Hepatocyte (in vitro differentiated cells): Measurements from ENCODE around the gene MFSD6. TPM values are rescaled to one million over a fixed set of nuclear protein-coding genes. Genes with fewer than 3 reads are reported as not detected.

Experiments
- DNase-seq: peaks from one replicate; pipeline ENCODE4 v3.0.0-alpha.2; 2016; ENCODE audit warnings: low spot score
- H2AFZ ChIP-seq: fragments of 200-600 bp; sonication (generic); 2 replicates; pipeline ENCODE4 v1.6.0; 2016; ENCODE audit warnings: antibody characterized with exemption, mild to moderate bottlenecking
- H3K27ac ChIP-seq: fragments of 200-600 bp; sonication (generic); 2 replicates; pipeline ENCODE4 v1.5.1; 2016; ENCODE audit warnings: mild to moderate bottlenecking
- H3K27me3 ChIP-seq: fragments of 200-600 bp; sonication (generic); 2 replicates; pipeline ENCODE4 v1.6.1; 2016
- H3K36me3 ChIP-seq: fragments of 200-600 bp; sonication (generic); replicated peaks from 2 replicates; pipeline ENCODE4 v1.5.1; 2016; ENCODE audit warnings: low read depth; ENCODE audit not compliant: insufficient read depth
- H3K4me1 ChIP-seq: fragments of 200-600 bp; sonication (generic); 2 replicates; pipeline ENCODE4 v1.5.1; 2016; ENCODE audit warnings: mild to moderate bottlenecking, moderate library complexity; ENCODE audit not compliant: insufficient read depth
- H3K4me2 ChIP-seq: fragments of 200-600 bp; sonication (generic); 2 replicates; pipeline ENCODE4 v1.6.0; 2016
- H3K4me3 ChIP-seq: fragments of 200-600 bp; sonication (generic); 2 replicates; pipeline ENCODE4 v1.5.1; 2016; ENCODE audit warnings: mild to moderate bottlenecking
- H3K79me2 ChIP-seq: fragments of 200-600 bp; sonication (generic); 2 replicates; pipeline ENCODE4 v1.6.0; 2017; ENCODE audit warnings: mild to moderate bottlenecking
- H3K9me2 ChIP-seq: fragments of 200-600 bp; sonication (generic); replicated peaks from 2 replicates; pipeline ENCODE4 v1.6.0; 2017; ENCODE audit warnings: mild to moderate bottlenecking; ENCODE audit not compliant: insufficient read depth
- H3K9me3 ChIP-seq: fragments of 200-600 bp; sonication (generic); 2 replicates; pipeline ENCODE4 v1.5.1; 2016; ENCODE audit warnings: low read depth, mild to moderate bottlenecking
- H4K20me1 ChIP-seq: fragments of 200-600 bp; sonication (generic); 2 replicates; pipeline ENCODE4 v1.6.0; 2016; ENCODE audit warnings: mild to moderate bottlenecking; ENCODE audit not compliant: insufficient read depth, poor library complexity, severe bottlenecking
- EZH2 ChIP-seq: fragments of 200-600 bp; sonication (generic); IDR thresholded peaks from 2 replicates; pipeline ENCODE4 v1.6.1; 2016; ENCODE audit warnings: antibody characterized with exemption, mild to moderate bottlenecking, borderline replicate concordance
- EZH2phosphoT487 ChIP-seq: fragments of 200-600 bp; sonication (generic); IDR thresholded peaks from one replicate; pipeline ENCODE4 v1.6.1; 2018; ENCODE audit warnings: antibody characterized with exemption, mild to moderate bottlenecking, low read depth, moderate library complexity; ENCODE audit not compliant: unreplicated experiment, severe bottlenecking
- WGBS: methylation state at CpG from one replicate; pipeline ENCODE4 v1.1.6; 2016; ENCODE audit warnings: low lambda C conversion rate; ENCODE audit errors: missing lambda C conversion rate; 5-methylcytosine and 5-hydroxymethylcytosine counted together
- polyA plus RNA-seq: library from polyadenylated mRNA; unstranded; fragments of >200 nt; fragmentation: Nextera tagmentation; extraction: Ambion mirVana; gene quantifications from 2 replicates; pipeline ENCODE4 v1.2.1, GENCODE V29; 2016
- total RNA-seq: library from RNA; depleted of rRNA; stranded (reverse); fragments of >200 nt; gene quantifications from 2 replicates; pipeline ENCODE4 v1.2.3, GENCODE V29; 2014
- TF ChIP-seq, protein P1 (sequence below): fragments of 200-600 bp; sonication (generic); IDR thresholded peaks from 2 replicates; pipeline ENCODE4 v1.5.1; 2016; ENCODE audit warnings: antibody characterized with exemption, mild to moderate bottlenecking; ENCODE audit not compliant: poor library complexity

MFSD6 gene
- total and polyA plus RNA-seq, 2 experiments from 2014 or later, result 9.7 to 15.9 TPM

DNA sequence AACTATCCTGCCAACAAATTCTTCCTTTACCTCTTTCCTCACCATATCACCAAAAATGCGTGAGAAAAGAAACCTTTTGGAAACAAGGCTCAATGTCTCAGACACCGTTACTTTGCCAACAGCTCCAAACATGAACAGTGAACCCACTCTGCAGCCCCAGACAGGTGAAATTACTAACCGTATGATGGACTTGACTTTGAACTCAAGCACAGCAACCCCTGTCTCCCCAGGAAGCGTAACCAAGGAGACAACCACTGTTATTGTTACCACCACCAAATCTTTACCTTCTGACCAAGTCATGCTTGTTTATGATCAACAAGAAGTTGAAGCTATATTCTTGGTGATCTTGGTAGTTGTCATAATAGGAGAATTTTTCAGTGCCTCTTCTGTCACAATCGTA, 28.4 kb downstream of the MFSD6 start:
- no peak overlapping the region for H3K27ac ChIP-seq
- H3K79me2 ChIP-seq, result no peaks in the 10 kb centered on the region
- H3K4me1 ChIP-seq, result peaks cover 16% of the 10 kb centered on the region
- no peak for DNase-seq
- H3K9me3 ChIP-seq, result no peaks in the 10 kb centered on the region
- no peaks in the 10 kb centered on the region for H4K20me1 ChIP-seq
- H3K27me3 ChIP-seq, result no peaks in the 10 kb centered on the region
- no peak overlapping the region for H2AFZ ChIP-seq
- TF ChIP-seq, protein P1, sequence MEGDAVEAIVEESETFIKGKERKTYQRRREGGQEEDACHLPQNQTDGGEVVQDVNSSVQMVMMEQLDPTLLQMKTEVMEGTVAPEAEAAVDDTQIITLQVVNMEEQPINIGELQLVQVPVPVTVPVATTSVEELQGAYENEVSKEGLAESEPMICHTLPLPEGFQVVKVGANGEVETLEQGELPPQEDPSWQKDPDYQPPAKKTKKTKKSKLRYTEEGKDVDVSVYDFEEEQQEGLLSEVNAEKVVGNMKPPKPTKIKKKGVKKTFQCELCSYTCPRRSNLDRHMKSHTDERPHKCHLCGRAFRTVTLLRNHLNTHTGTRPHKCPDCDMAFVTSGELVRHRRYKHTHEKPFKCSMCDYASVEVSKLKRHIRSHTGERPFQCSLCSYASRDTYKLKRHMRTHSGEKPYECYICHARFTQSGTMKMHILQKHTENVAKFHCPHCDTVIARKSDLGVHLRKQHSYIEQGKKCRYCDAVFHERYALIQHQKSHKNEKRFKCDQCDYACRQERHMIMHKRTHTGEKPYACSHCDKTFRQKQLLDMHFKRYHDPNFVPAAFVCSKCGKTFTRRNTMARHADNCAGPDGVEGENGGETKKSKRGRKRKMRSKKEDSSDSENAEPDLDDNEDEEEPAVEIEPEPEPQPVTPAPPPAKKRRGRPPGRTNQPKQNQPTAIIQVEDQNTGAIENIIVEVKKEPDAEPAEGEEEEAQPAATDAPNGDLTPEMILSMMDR, result no peak
- TF ChIP-seq EZH2 (no peak), EZH2phosphoT487 (no peak)
- 98% methylated on average over 5 of the region's 5 CpGs for WGBS
- no peaks in the 10 kb centered on the region for H3K36me3 ChIP-seq
- H3K9me2 ChIP-seq, result no peaks in the 10 kb centered on the region
- H3K4me2 ChIP-seq, result no peak overlapping the region
- H3K4me3 ChIP-seq, result no peak overlapping the region

DNA sequence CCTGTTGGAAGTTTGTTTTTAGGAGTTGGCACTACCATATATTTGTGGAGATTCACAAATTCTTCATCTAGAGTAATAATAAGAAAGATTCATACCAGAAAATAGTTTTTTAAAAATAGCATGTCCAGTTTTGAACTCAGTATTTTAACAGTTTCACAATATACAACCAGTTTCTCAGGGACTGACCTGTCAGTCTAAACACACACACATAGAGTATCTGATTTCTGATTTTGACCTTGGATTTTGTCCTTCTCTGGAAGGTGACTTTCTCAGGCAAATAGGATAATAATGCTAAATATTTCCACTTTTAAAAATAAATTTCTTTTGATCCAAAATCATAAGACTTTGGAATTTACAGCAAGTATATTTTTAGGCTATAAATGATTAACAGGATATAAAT, 32.0 kb downstream of the MFSD6 start:
- no peak overlapping the region for H2AFZ ChIP-seq

DNA sequence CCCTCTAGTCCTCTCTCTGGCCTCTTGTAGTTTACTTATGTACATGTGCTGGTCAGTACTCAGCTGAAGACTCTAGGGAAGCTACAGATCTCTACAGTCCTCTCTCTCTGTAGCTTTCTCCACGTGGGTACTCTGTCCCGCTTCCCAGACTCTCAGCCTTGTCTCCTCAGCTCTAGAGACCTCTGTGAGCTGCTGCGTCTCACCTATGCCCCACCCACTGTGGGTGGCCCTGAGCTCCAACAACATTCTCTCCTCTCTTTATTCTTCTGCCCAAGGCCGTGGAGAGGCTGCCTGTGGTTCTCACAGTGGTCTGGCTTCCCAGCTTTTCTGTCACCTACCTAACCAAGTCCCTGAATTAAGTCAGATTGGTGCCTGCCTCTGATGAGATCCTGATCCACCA, 33.4 kb downstream of the MFSD6 start:
- WGBS, result 71% methylated on average over 4 of the region's 4 CpGs

More for the DNA sequence above, 32.0 kb downstream of the MFSD6 start:
- H3K36me3 ChIP-seq, result no peaks in the 10 kb centered on the region
- H3K9me2 ChIP-seq, result no peaks in the 10 kb centered on the region
- H4K20me1 ChIP-seq, result no peaks in the 10 kb centered on the region
- no peaks in the 10 kb centered on the region for H3K9me3 ChIP-seq
- no peak overlapping the region for H3K4me2 ChIP-seq
- TF ChIP-seq EZH2phosphoT487 (no peak), EZH2 (no peak)
- TF ChIP-seq, protein P1, result no peak
- peaks cover 6% of the 10 kb centered on the region for H3K79me2 ChIP-seq
- no peak overlapping the region for H3K4me3 ChIP-seq
- no peaks in the 10 kb centered on the region for H3K27me3 ChIP-seq
- no peaks in the 10 kb centered on the region for H3K4me1 ChIP-seq
- DNase-seq, result no peak
- no peak overlapping the region for H3K27ac ChIP-seq

More for the DNA sequence above, 33.4 kb downstream of the MFSD6 start:
- Histone ChIP-seq H3K4me3 (no peak overlapping the region), H2AFZ (no peak overlapping the region), H4K20me1 (no peaks in the 10 kb centered on the region), H3K9me3 (no peaks in the 10 kb centered on the region), H3K4me2 (no peak overlapping the region), H3K36me3 (no peaks in the 10 kb centered on the region), H3K79me2 (peaks cover 6% of the 10 kb centered on the region), H3K27me3 (no peaks in the 10 kb centered on the region), H3K27ac (no peak overlapping the region), H3K4me1 (no peaks in the 10 kb centered on the region), H3K9me2 (no peaks in the 10 kb centered on the region)
- DNase-seq, result no peak
- TF ChIP-seq, protein P1, result no peak
- TF ChIP-seq EZH2phosphoT487 (no peak), EZH2 (no peak)
